Erythroblast (primary cell): ENCODE results near the gene LDLRAD4.

ENCODE experiments used
- DNase-seq, 2 experiments: peaks; one replicate each; lab custom pipeline; 2025; lab: John Stamatoyannopoulos, UW
- GATA1 ChIP-seq: IDR thresholded peaks from 2 replicates; pipeline ENCODE4 v1.6.1; 2011; ENCODE audit warnings: low read depth, mild to moderate bottlenecking, control low read depth, low read length, moderate library complexity
- POLR2A ChIP-seq: IDR thresholded peaks from 2 replicates; pipeline ENCODE4 v1.6.1; 2011; ENCODE audit warnings: mild to moderate bottlenecking, low read length

The LDLRAD4 gene

DNA sequence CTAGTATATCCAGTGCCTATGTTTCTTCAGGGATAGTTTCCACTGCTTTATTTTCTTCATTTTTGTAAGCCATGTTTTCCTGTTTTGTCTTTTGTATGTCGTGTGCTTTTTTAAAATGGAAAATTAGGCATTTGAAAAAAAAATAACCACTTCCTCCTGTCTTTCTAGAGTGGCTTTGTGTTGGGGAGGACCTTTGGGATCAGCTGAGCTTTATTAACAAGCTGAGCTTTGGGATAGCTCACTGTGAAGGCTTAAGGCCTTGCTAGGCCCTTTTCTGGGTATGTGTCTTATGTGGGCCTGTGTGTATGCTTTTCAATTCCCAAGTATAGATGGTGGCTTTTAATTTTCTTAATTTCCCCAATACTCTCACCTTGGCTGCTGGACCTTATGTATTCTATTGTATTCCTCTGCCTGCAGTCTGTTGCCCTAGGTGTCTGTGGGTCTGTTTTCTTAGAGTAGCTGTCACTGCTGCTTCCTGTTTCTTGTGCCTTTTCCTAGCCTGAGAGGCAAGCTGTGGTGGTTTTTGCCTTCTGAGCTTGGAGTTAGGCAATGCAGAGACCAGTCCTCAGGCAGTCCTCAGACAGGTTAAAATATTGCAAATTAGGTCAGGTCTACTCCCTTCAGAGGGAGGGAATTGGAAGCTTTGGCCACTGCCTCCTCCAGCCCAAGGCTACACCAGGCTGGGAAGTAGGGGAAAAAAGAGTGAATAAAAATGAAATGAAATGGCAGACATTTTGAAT, 134.7 kb downstream of the LDLRAD4 start:
- no peak for DNase-seq

DNA sequence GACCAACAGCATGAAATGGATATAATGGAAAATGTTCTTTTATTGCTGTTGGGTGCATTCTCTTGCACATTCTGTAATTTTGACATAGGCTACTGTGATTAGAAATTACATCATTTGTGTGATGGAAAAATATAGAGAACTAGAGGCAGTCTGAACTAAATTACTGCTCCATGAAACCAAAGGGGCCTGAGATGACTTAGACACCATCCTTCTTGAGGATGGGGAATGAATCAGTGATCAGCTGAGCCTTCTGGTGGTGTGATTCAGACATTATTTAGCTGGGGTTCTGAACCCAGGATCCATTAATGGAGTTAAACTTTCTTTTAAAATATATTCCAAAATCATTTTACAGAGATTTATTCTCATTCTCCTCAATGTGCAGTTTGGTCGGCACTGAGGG, 135.8 kb downstream of the LDLRAD4 start:
- TF ChIP-seq GATA1 (no peak), POLR2A (no peak)
- no peak for DNase-seq

More for the DNA sequence above, 134.7 kb downstream of the LDLRAD4 start:
- TF ChIP-seq GATA1 (no peak), POLR2A (no peak)

GRCh38 chr18:13356032-13356431, 137.5 kb downstream of the LDLRAD4 start:
- TF ChIP-seq POLR2A: no peak
- no peak for TF ChIP-seq GATA1
- no peak for DNase-seq

GRCh38 chr18:13357289-13357688, 138.7 kb downstream of the LDLRAD4 start:
- no peak for DNase-seq
- no peak for TF ChIP-seq POLR2A
- TF ChIP-seq GATA1: no peak

- no peak for DNase-seq
- no peak for TF ChIP-seq GATA1
- TF ChIP-seq POLR2A: no peak
These were observed 140.7 kb downstream of the LDLRAD4 start for GRCh38 chr18:13359210-13359609.

DNA sequence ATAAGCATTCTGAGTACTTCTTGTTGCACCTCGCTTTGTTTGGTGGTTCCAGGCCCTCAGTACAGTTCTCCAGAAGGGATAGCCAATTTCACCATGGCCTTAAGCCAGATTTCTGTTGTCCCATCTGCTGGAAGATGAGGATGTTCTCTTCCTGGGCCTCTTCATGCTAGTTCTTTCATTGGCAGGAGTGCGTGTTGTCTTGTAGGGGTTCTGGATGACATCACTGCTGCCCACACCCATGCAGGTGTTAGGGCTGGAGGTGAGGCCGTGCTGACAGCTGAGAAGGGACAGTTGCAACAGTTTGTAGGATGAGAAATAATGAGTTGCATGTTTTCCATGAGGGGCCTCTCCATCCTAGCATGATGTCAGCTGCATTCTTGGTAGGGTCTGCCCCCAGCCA, 142.9 kb downstream of the LDLRAD4 start:
- no peak for DNase-seq
- TF ChIP-seq POLR2A (no peak), GATA1 (no peak)

DNA sequence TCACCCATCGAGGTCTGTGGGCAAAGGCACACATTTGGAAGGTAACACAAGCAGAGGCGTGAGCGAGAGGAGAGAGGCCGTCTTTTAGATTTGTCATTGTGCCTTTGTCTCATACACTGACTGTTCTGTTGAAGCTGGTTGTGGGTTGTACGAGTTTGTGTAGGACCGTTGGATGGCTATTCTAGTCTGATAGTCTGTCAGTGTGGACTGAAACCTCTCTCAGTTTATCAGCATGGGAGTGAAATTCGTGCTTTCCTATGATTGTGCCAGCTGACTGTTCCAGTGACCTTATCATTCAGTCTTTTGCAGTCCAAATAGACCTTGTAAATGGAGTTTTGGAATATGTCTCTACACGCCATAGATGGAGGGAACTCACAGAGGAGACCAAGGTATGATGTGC, 143.5 kb downstream of the LDLRAD4 start:
- TF ChIP-seq GATA1 (no peak), POLR2A (no peak)
- no peak for DNase-seq

DNA sequence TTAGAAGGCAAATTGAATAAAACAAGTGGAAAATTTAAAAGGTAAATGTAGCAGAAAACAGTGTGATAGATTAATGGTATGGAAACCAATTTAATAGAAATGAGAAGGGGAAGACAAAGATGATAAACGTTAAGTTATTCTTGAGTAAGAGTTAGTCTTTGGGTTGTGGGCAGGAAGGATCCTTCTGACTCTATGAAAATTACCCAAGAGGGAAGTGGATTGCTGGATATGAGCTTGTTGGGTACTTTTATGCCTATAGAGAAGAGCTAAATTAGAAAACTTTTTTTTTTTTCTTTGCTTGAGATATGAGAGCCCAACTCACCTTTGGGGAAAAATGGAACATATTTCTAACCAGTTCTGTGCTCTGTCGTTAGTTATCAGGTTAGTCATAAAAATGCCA, 144.0 kb downstream of the LDLRAD4 start:
- TF ChIP-seq POLR2A (no peak), GATA1 (no peak)
- no peak for DNase-seq

GRCh38 chr18:13363359-13363758, 144.8 kb downstream of the LDLRAD4 start:
- DNase-seq: no peak
- TF ChIP-seq POLR2A: no peak
- TF ChIP-seq GATA1: no peak

GRCh38 chr18:13364721-13365205, 146.2 kb downstream of the LDLRAD4 start:
- no peak for TF ChIP-seq GATA1
- no peak for TF ChIP-seq POLR2A
- DNase-seq: no peak

- no peak for DNase-seq
- TF ChIP-seq GATA1: no peak
- TF ChIP-seq POLR2A: no peak
These were observed 147.6 kb downstream of the LDLRAD4 start for GRCh38 chr18:13366131-13366530.

GRCh38 chr18:13366541-13366940, 148.0 kb downstream of the LDLRAD4 start:
- no peak for DNase-seq
- TF ChIP-seq POLR2A (no peak), GATA1 (no peak)

DNA sequence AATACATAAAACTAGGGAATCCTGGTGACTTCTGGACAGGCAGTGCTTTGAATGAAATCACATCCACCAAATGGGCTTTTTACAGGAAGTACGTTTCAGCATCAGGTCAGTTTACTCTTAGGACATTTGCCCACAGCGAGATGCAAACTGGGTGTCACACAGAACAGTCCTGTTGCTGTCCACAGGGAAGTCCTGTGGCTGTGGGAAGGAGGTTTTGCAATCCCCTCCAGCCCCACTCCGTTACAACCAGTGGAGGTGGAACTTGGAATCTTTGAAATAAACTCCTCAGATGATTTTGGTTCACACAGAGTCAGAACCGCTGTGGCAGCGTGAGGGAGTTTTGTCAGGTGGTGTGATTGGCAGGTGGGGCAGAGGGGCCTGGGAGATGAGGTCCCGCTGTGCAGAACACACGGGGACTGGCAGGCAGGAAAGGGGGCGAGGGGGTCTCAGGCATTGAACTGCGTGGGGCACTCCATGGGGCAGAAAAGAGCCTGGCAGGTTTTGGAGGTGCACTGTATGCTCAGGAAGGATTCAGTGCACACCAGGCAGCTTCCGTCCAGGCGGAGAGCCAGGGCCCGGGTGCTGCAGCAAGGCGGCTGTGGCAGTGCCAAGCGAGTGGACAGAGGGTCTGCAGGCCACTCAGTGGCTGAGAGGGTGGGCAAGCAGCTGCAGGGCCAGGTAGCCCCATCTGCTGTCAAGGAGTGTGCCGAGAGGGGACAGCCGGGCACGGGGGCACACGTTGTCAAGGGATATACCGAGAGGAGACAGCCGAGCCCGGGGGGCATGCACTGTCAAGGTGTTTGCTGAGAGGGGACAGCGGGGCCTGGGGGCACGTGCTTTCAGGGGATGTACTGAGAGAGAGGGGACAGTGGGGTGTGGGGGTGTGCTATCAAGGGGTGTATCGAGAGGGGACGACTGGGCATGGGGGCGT, 148.7 kb downstream of the LDLRAD4 start:
- TF ChIP-seq POLR2A: no peak
- no peak for TF ChIP-seq GATA1
- DNase-seq: no peak
